Measurements from ENCODE around the gene PSMB9. TPM values are rescaled to one million over a fixed set of nuclear protein-coding genes. Genes with fewer than 3 reads are reported as not detected.

Gene PSMB9
- total and polyA plus RNA-seq, 2 of the 4 experiments (the other 2 are of a cell fraction), result 9.0 to 12.8 TPM

GRCh38 chr6:32887616-32888015 lies 33.6 kb downstream of the PSMB9 start:
- no peaks in the 10 kb centered on the region for H4K20me1 ChIP-seq (ENCODE audit: insufficient read depth, low read length)
- H3K14ac ChIP-seq (replicated peaks; ENCODE audit: low read depth, low read length), result no peak overlapping the region
- intact Hi-C loops (cut with micrococcal nuclease), result loop anchor here (5.0 kb wide), 2 partner anchors 195 to 360 kb away; no protein-coding TSS in a partner anchor
- no peaks in the 10 kb centered on the region for H3K79me1 ChIP-seq (ENCODE audit: low read depth in 1 of 2, low read length in 2 of 2)
- H3K9me3 ChIP-seq (ENCODE audit: control insufficient read depth, insufficient read depth, low read length), result no peaks in the 10 kb centered on the region
- ChIA-PET POLR2A (ENCODE audit: unreplicated experiment) (no interaction called here), CTCF (no interaction called here)
- H2BK15ac ChIP-seq (ENCODE audit: low read depth, low read length), result no peak overlapping the region
- no peaks in the 10 kb centered on the region for H3K9me1 ChIP-seq (ENCODE audit: insufficient read depth, low read length)
- H4K8ac ChIP-seq (ENCODE audit: low read depth in 2 of 2, low read length in 2 of 2), result no peak overlapping the region
- DNase-seq (no peak), ATAC-seq (ENCODE audit: low read depth) (no peak)
- H3K4ac ChIP-seq (ENCODE audit: low read depth, low read length), result no peak overlapping the region
- no peaks in the 10 kb centered on the region for H3K36me3 ChIP-seq (ENCODE audit: control insufficient read depth, insufficient read depth, low read length)
- H3K4me2 ChIP-seq (ENCODE audit: low read depth, low read length), result no peak overlapping the region
- BruUV-seq (replicated peaks), result no TSS peak
- H3K23ac ChIP-seq (ENCODE audit: low read depth, low read length), result no peak overlapping the region
- H3K4me1 ChIP-seq (ENCODE audit: control insufficient read depth, insufficient read depth, low read length), result peaks cover 15% of the 10 kb centered on the region
- dilution Hi-C loops (cut with HindIII; ENCODE audit: low sequenced_read_pairs, unreplicated experiment), result no loop called here
- H3K56ac ChIP-seq (ENCODE audit: extremely low read depth, insufficient read depth, low read length), result no peak overlapping the region
- H3K4me3 ChIP-seq (ENCODE audit: insufficient read depth, low read depth, low read length), result no peak overlapping the region
- no CpG with 5 or more reads among the region's 5 CpGs for WGBS, 2 experiments (ENCODE audit: extremely low coverage in 2 of 2, insufficient read length in 1 of 2)
- peak overlapping the region; percentile 18; the same call in 1 of the 2 replicates for H3K18ac ChIP-seq (ENCODE audit: low read depth, low read length)
- 0 out of 2 replicates have a peak overlapping the region, but pooled peaks have one; percentile 49 for H2BK120ac ChIP-seq (ENCODE audit: low read depth, low read length)
- H4K5ac ChIP-seq (ENCODE audit: low read depth, low read length), result no peak overlapping the region
- no peak overlapping the region for H2BK5ac ChIP-seq (ENCODE audit: low read depth, low read length, poor library complexity, severe bottlenecking)
- no peak overlapping the region; the same call in 1 of the 2 replicates for H2BK20ac ChIP-seq (ENCODE audit: low read depth, low read length)
- in situ Hi-C loops (cut with MboI; ENCODE audit: low sequenced_read_pairs), result no loop called here
- no peak overlapping the region for H3K27ac ChIP-seq (ENCODE audit: insufficient read depth, low read length)
- H2AK9ac ChIP-seq (replicated peaks; ENCODE audit: low read depth, low read length, poor library complexity), result no peak overlapping the region
- no peak overlapping the region for H3K9ac ChIP-seq (ENCODE audit: low read depth, low read length)
- H3K27me3 ChIP-seq (ENCODE audit: control insufficient read depth, insufficient read depth, low read length), result no peaks in the 10 kb centered on the region
- TF ChIP-seq MXI1 (IDR thresholded peaks at IDR 0.05; ENCODE audit: borderline replicate concordance, low read depth, low read length) (no peak), RAD21 (IDR thresholded peaks at IDR 0.05; ENCODE audit: low read length) (no peak), CTCF (conservative IDR thresholded peaks at IDR 0.05; ENCODE audit: low read depth, low read length) (no peak)
- H2AK5ac ChIP-seq (ENCODE audit: low read depth, low read length), result no peak overlapping the region
- H4K91ac ChIP-seq (ENCODE audit: insufficient read depth, low read depth, low read length), result no peak overlapping the region; the same call in 1 of the 2 replicates
- no peak overlapping the region for H2AFZ ChIP-seq (replicated peaks; ENCODE audit: low read length, poor library complexity)

Measured in IMR-90 (cell line).